Activated CD4-positive, alpha-beta T cell treated with anti-CD3 and anti-CD28 coated beads, Interleukin-2, amount 50 U/mL, for 1 hour (primary cell): ENCODE data around the gene PTPRN2.
"Not testable (repeated sequence)": the region's sequence is repeated elsewhere in the genome, so short reads cannot be mapped to it uniquely, and the experiment has no call there.

ENCODE experiments used
- DNase-seq: peaks from one replicate; pipeline ENCODE4 v3.0.0-alpha.2; 2020

The PTPRN2 gene

GRCh38 chr7:157752832-157753291 lies 834.8 kb downstream of the PTPRN2 start:
- DNase-seq: no peak

GRCh38 chr7:157751951-157752673 lies 835.5 kb downstream of the PTPRN2 start:
- no peak for DNase-seq

GRCh38 chr7:157751406-157751805 lies 836.2 kb downstream of the PTPRN2 start:
- DNase-seq: no peak

GRCh38 chr7:157750291-157750690 lies 837.3 kb downstream of the PTPRN2 start:
- DNase-seq: no peak

GRCh38 chr7:157745721-157746709 lies 841.6 kb downstream of the PTPRN2 start:
- no peak for DNase-seq

GRCh38 chr7:157744786-157745601 lies 842.6 kb downstream of the PTPRN2 start:
- no peak for DNase-seq

GRCh38 chr7:157743781-157744525 lies 843.7 kb downstream of the PTPRN2 start:
- no peak for DNase-seq

GRCh38 chr7:157740251-157740798 lies 847.3 kb downstream of the PTPRN2 start:
- no peak for DNase-seq

GRCh38 chr7:157739650-157740049 lies 848.0 kb downstream of the PTPRN2 start:
- no peak for DNase-seq

- DNase-seq: no peak
These were observed 848.6 kb downstream of the PTPRN2 start for GRCh38 chr7:157739031-157739430.

- no peak for DNase-seq
These were observed 849.6 kb downstream of the PTPRN2 start for GRCh38 chr7:157738066-157738460.

GRCh38 chr7:157737151-157738065 lies 850.2 kb downstream of the PTPRN2 start:
- DNase-seq: no peak

- no peak for DNase-seq
These were observed 851.3 kb downstream of the PTPRN2 start for GRCh38 chr7:157736341-157736740.

GRCh38 chr7:157735826-157736225 lies 851.8 kb downstream of the PTPRN2 start:
- DNase-seq: no peak

GRCh38 chr7:157734676-157735640 lies 852.7 kb downstream of the PTPRN2 start:
- no peak for DNase-seq

- not testable (repeated sequence) for DNase-seq
These were observed 853.7 kb downstream of the PTPRN2 start for GRCh38 chr7:157733760-157734395.

GRCh38 chr7:157731126-157731525 lies 856.5 kb downstream of the PTPRN2 start:
- no peak for DNase-seq

- DNase-seq: no peak
These were observed 857.0 kb downstream of the PTPRN2 start for GRCh38 chr7:157730614-157731013.

- no peak for DNase-seq
These were observed 858.1 kb downstream of the PTPRN2 start for GRCh38 chr7:157729566-157729965.
